ENCODE measurements around the gene PIP4K2A. TPM values are rescaled to one million over a fixed set of nuclear protein-coding genes. Genes with fewer than 3 reads are reported as not detected.

PIP4K2A gene
- total and polyA plus RNA-seq, 2 of the 8 experiments (the other 6 are each of a cell fraction or from before 2014, with no cell fraction given): 19.0 to 60.9 TPM

DNA sequence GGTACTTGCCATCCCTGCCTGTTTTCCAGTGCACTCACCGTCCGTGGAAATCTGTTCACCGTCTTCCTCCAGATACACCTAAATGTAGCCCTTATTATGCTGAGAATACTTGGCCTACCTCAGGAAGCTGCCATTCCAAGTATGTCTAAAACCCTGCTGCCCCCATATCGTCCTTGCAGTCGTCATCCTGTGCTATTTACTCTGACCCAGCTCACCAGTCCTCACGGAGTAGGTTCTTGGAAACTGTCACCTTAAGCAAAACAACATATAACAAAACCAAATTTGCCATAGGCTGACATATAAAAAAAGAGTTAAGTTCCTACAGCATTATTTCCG is 880 bp upstream of the PIP4K2A start:
- H3K79me2 ChIP-seq (ENCODE audit: control insufficient read depth in 1 of 2, insufficient read depth in 2 of 2, low read length in 2 of 2): peaks cover 12 to 33% of the 10 kb centered on the region in 2 experiments; a peak in 3 of 4 replicates
- peak overlapping the region; percentile 81 to 91; a peak in 3 of 4 replicates for H3K4me2 ChIP-seq (ENCODE audit: insufficient read depth in 1 of 2, low read depth in 2 of 2, low read length in 2 of 2)
- H3K23ac ChIP-seq (ENCODE audit: insufficient read length): no peak overlapping the region
- 0 out of 2 replicates have a peak overlapping the region, but pooled peaks have one; percentile 16 for H2BK5ac ChIP-seq (ENCODE audit: low read depth, low read length)
- DNase-seq (ENCODE audit: low read depth in 1 of 2, low spot score in 2 of 2) (no peak), FAIRE-seq (no peak)
- H4K91ac ChIP-seq (replicated peaks; ENCODE audit: insufficient read length, low read length): no peak overlapping the region
- no peak overlapping the region for H2BK12ac ChIP-seq (ENCODE audit: low read depth, low read length)
- peaks cover 0 to 9% (median 7%) of the 10 kb centered on the region in 4 experiments; a peak in 5 of 7 replicates for H3K27me3 ChIP-seq (replicated peaks in 1 of 4; ENCODE audit: control insufficient read depth in 3 of 4, extremely low read depth in 1 of 4, insufficient read depth in 3 of 4, low read length in 3 of 4)
- ChIA-PET CTCF (ENCODE audit: partially characterized antibody) (interaction anchor here (0.7 to 0.9 kb wide), 2 partner anchors 105 to 133 kb away, joined by 3 to 5 read pairs; no protein-coding TSS in a partner anchor), POLR2A (ENCODE audit: partially characterized antibody) (interaction anchor here (0.8 kb wide), 1 partner anchor 9 kb away, joined by 3 read pairs; no protein-coding TSS in a partner anchor)
- H3K9ac ChIP-seq (replicated peaks in 1 of 4; ENCODE audit: extremely low read depth in 1 of 4, low read depth in 3 of 4, low read length in 3 of 4): no peak overlapping the region
- no peak overlapping the region for H3K56ac ChIP-seq (replicated peaks; ENCODE audit: insufficient read length, low read depth, low read length)
- H3K23me2 ChIP-seq (ENCODE audit: low read depth, low read length): peaks cover 11% of the 10 kb centered on the region; the same call in 1 of the 2 replicates
- H2BK120ac ChIP-seq (replicated peaks; ENCODE audit: low read depth, low read length): no peak overlapping the region
- peak overlapping the region in 1 of 4 experiments; percentile 52; a peak in 1 of 8 replicates for H3K4me3 ChIP-seq (ENCODE audit: extremely low read depth in 1 of 4, insufficient read depth in 2 of 4, low read depth in 3 of 4, low read length in 4 of 4)
- H2BK15ac ChIP-seq (ENCODE audit: low read length): no peak overlapping the region; the same call in 1 of the 2 replicates
- H4K5ac ChIP-seq (ENCODE audit: insufficient read length, low read depth, low read length): no peak overlapping the region
- peaks cover 0 to 9% (median 2%) of the 10 kb centered on the region in 4 experiments; a peak in 3 of 7 replicates for H3K4me1 ChIP-seq (replicated peaks in 1 of 4; ENCODE audit: control insufficient read depth in 3 of 4, insufficient read depth in 4 of 4, low read length in 3 of 4)
- 92% methylated on average over 7 of the region's 7 CpGs; no CpG with 5 or more reads in 1 of the 2 experiments for WGBS, 2 experiments (ENCODE audit: extremely low coverage in 1 of 2, insufficient coverage in 1 of 2, insufficient read length in 1 of 2, insufficient replicate concordance in 2 of 2, low coverage in 1 of 2, low lambda C conversion rate in 2 of 2, missing lambda C conversion rate in 1 of 2)
- H3K14ac ChIP-seq (ENCODE audit: insufficient read length): no peak overlapping the region
- no peak overlapping the region for H3K27ac ChIP-seq (ENCODE audit: low read depth, low read length)
- no peak overlapping the region for H4K8ac ChIP-seq (ENCODE audit: extremely low read depth, insufficient read depth, low read length)
- peaks cover 4% of the 10 kb centered on the region for H3K79me1 ChIP-seq (ENCODE audit: low read depth, low read length)
- H2BK20ac ChIP-seq (ENCODE audit: low read length): no peak overlapping the region
- peaks cover 5 to 8% of the 10 kb centered on the region in 2 experiments for H4K20me1 ChIP-seq (replicated peaks in 1 of 2; ENCODE audit: control insufficient read depth in 1 of 2, insufficient read depth in 2 of 2, low read length in 2 of 2)
- H3K18ac ChIP-seq (ENCODE audit: extremely low read depth, low read length): no peak overlapping the region
- no peak overlapping the region; the same call in 1 of the 2 replicates for H2AFZ ChIP-seq (ENCODE audit: low read length)
- no peaks in the 10 kb centered on the region for H3K36me3 ChIP-seq (ENCODE audit: control insufficient read depth in 2 of 4, insufficient read depth in 4 of 4, low read length in 3 of 4)
- no peak overlapping the region for H2AK5ac ChIP-seq (ENCODE audit: low read depth, low read length)
- H3K9me3 ChIP-seq (ENCODE audit: insufficient read depth in 2 of 2, low read depth in 1 of 2, low read length in 1 of 2): no peaks in the 10 kb centered on the region
- no peak overlapping the region for H3K4ac ChIP-seq (replicated peaks; ENCODE audit: insufficient read length, low read depth, low read length)
- no peak for TF ChIP-seq YY1 (IDR thresholded peaks at IDR 0.05; ENCODE audit: low read depth, low read length)

Measured in H1 (cell line).